Measurements from ENCODE around the gene CYP39A1.

The CYP39A1 gene

DNA sequence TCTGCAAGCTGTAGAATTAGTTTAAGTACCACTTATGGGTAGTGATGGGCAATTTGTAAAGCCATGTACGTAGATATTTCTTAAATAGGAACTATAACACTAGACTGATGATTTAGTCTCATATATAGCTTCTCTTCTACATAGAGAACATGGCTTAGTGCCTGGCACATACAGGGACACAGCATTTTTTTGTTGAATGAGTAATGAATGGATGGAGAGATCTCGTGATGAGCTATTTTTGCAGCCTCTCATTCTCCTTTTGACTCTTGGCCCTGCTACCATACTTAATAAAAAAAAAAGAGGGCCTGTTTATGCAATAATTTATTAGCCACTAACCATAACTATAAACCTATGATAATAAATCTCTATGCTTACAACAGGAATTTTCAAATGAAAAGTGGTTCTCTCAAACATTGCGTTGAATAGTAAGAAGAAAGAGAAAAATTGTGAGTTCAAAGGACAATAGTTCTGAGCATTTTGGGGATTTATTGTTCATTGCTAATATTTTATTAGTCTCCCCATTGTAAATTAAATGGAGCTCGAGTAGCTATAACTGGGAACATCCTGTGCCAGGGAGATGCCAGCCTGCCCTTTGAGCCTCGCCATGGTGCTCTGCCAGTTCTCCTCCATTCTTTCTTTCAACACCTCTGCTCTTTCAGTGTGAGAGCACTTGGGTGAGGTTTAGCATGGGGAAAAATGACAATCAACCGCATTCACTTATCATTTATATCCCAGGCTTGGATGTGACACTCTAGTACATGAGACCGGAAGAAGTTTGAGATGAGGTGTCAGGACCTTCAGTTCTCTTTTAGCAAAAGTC is 146.7 kb downstream of the CYP39A1 start:
- DNase-seq (ENCODE audit: low read depth), result no peak
- H3K4me3 ChIP-seq (ENCODE audit: control insufficient read depth, low read depth, low read length), result no peak overlapping the region
- TF ChIP-seq, protein P1, sequence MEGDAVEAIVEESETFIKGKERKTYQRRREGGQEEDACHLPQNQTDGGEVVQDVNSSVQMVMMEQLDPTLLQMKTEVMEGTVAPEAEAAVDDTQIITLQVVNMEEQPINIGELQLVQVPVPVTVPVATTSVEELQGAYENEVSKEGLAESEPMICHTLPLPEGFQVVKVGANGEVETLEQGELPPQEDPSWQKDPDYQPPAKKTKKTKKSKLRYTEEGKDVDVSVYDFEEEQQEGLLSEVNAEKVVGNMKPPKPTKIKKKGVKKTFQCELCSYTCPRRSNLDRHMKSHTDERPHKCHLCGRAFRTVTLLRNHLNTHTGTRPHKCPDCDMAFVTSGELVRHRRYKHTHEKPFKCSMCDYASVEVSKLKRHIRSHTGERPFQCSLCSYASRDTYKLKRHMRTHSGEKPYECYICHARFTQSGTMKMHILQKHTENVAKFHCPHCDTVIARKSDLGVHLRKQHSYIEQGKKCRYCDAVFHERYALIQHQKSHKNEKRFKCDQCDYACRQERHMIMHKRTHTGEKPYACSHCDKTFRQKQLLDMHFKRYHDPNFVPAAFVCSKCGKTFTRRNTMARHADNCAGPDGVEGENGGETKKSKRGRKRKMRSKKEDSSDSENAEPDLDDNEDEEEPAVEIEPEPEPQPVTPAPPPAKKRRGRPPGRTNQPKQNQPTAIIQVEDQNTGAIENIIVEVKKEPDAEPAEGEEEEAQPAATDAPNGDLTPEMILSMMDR (conservative IDR thresholded peaks at IDR 0.05; ENCODE audit: control insufficient read depth, insufficient read depth, low read depth, low read length), result no peak

DNA sequence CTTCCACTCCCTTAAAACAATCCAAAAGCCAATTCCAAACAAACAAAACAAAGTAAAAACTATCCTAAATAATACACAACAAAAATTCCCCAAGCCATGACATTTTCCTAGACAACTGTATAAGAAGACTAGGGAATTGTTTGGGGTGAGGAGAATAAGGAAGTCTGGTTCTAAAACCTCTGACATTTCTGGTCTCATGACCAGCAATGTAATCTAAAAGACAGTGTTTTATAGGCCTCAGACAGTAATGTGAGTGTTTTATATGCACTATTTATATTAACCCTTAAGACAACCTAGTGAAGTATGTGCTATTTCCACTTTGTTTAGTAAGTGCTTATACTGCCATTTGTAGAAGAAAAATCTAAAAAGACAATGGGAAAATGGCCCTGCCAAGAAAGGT is 148.4 kb downstream of the CYP39A1 start:
- TF ChIP-seq, protein P1 (conservative IDR thresholded peaks at IDR 0.05; ENCODE audit: control insufficient read depth, insufficient read depth, low read depth, low read length), result no peak
- DNase-seq (ENCODE audit: low read depth), result no peak
- H3K4me3 ChIP-seq (ENCODE audit: control insufficient read depth, low read depth, low read length), result no peak overlapping the region

DNA sequence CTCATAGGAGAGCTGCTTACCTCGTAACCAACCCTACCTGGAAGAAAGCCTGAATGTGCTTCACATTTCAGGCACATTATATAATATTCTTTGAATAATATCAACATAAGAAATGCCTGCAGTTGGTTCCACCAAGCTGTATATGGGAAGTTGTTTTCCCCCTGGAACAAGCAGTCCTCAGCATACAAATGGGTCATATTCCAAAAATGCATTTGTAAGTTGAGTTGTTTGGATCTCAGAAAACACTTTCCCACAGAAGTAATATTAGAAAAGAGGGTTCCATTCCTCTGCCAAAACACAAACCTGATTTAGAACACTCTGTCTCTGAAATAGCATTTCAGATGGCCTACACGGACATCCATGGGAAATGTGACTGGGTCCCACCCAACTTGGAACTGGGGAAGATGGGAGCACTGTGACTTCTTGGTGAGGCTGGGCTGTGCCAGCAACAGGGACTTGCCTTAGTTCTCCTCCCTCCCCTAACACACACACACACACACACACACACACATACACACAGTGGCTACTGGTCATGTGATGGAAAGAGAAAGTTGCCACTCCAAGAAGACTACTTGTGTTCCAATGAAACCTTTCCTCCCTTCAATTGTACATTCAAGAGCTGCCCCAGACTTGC is 150.0 kb downstream of the CYP39A1 start:
- TF ChIP-seq, protein P1 (conservative IDR thresholded peaks at IDR 0.05; ENCODE audit: control insufficient read depth, insufficient read depth, low read depth, low read length), result no peak
- H3K4me3 ChIP-seq (ENCODE audit: control insufficient read depth, low read depth, low read length), result no peak overlapping the region
- no peak for DNase-seq (ENCODE audit: low read depth)

DNA sequence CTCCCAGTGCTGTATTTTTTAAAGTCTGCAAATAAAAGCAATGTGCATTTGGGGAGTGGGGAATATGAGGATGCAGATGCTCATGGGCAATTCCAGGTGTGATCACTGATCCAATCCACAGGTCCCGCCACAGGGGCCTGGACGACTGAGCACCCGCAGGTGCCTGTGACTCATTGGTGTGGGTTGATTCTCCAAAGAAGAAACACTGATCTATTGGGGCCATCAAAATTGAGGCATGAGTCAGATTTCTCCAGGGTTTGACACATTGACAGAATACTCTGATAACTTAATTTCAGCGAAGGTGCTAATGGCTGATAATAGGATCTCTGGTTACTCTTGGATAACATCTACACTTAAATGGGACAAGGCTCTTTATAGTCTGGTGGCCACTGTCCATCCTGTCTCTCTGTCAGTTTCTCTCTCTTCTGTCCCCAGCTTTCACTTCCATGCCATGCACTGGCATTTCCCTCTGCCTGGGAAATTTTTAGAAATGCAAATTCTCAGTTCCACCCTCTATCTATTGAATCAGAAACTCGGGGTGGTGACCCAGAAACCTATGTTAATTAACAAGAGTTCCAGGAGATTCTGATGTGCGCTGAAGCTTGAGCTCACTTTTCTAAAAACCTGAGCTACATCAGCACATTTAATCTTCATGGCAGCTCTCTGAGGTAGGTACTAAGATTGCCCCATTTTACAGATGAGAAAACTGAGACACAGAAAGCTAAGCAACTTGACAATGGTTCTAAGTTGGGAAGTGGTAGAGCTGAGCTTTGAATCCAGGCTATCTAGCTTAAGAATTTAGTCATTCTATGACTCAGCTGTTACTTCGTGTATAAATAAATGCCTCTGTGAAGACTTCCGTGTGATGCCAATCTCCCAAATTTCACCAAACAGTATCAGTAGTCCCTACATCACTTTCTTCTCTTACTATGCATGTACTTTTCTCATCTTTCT is 151.2 kb downstream of the CYP39A1 start:
- TF ChIP-seq, protein P1 (conservative IDR thresholded peaks at IDR 0.05; ENCODE audit: control insufficient read depth, insufficient read depth, low read depth, low read length), result no peak
- peak; percentile 44 for DNase-seq (ENCODE audit: low read depth)
- no peak overlapping the region for H3K4me3 ChIP-seq (ENCODE audit: control insufficient read depth, low read depth, low read length)

DNA sequence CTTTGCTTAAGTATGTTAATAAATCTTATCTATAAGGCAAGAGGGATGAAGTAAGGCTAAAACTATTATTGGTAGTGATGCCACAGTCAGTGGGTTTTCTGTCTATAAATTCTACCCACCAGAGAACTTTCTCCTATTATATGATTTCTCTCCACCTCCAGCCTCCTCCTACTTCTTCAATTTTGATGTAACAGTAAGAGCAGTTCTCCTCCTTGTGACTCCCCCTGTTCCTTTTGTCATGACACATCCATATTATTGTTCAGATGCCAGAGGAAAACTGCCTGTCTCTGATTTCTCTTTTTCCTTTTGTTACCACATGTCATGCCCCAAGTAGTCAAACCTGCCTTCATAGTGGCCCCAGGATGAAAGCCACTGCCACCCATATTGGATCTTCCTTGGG is 152.2 kb downstream of the CYP39A1 start:
- no peak overlapping the region for H3K4me3 ChIP-seq (ENCODE audit: control insufficient read depth, low read depth, low read length)
- no peak for DNase-seq (ENCODE audit: low read depth)
- TF ChIP-seq, protein P1 (conservative IDR thresholded peaks at IDR 0.05; ENCODE audit: control insufficient read depth, insufficient read depth, low read depth, low read length), result no peak

Data from fibroblast of mammary gland (primary cell).